ENCODE data around the gene ACTL9. TPM values are rescaled to one million over a fixed set of nuclear protein-coding genes. Genes with fewer than 3 reads are reported as not detected.

The ACTL9 gene
- total and polyA plus RNA-seq, 2 donors (not counting 3 experiments of a cell fraction or from before 2014, with no cell fraction given), result not detected

GRCh38 chr19:8654591-8655339 lies 43.8 kb downstream of the ACTL9 start:
- no peak overlapping the region for H3K27ac ChIP-seq (ENCODE audit: insufficient read depth, low read depth, low read length)
- no peaks in the 10 kb centered on the region for H3K4me1 ChIP-seq (ENCODE audit: control insufficient read depth, extremely low read depth, insufficient read depth, low read length)
- H4K20me1 ChIP-seq (replicated peaks; ENCODE audit: control insufficient read depth, extremely low read depth, insufficient read depth, low read length), result no peaks in the 10 kb centered on the region
- FAIRE-seq (peak; percentile 37), DNase-seq (ENCODE audit: low read depth, low spot score) (peak; percentile 35)
- CTCF ChIA-PET, result interaction anchor here (0.7 to 1.6 kb wide), 17 partner anchors 10 to 551 kb away, joined by 3 to 16 read pairs (median 4); no protein-coding TSS in a partner anchor
- TF ChIP-seq, protein P1, sequence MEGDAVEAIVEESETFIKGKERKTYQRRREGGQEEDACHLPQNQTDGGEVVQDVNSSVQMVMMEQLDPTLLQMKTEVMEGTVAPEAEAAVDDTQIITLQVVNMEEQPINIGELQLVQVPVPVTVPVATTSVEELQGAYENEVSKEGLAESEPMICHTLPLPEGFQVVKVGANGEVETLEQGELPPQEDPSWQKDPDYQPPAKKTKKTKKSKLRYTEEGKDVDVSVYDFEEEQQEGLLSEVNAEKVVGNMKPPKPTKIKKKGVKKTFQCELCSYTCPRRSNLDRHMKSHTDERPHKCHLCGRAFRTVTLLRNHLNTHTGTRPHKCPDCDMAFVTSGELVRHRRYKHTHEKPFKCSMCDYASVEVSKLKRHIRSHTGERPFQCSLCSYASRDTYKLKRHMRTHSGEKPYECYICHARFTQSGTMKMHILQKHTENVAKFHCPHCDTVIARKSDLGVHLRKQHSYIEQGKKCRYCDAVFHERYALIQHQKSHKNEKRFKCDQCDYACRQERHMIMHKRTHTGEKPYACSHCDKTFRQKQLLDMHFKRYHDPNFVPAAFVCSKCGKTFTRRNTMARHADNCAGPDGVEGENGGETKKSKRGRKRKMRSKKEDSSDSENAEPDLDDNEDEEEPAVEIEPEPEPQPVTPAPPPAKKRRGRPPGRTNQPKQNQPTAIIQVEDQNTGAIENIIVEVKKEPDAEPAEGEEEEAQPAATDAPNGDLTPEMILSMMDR (IDR thresholded peaks at IDR 0.05; ENCODE audit: extremely low read depth in 1 of 2, insufficient read depth in 1 of 2, low read depth in 1 of 2, low read length in 2 of 2), result peak; percentile 87 to 89
- TF ChIP-seq FOS (IDR thresholded peaks at IDR 0.05; ENCODE audit: borderline replicate concordance, insufficient read depth, low read length), result no peak
- no peak for TF ChIP-seq POLR2AphosphoS5 (IDR thresholded peaks at IDR 0.05; ENCODE audit: insufficient read depth, low read depth, low read length)
- TF ChIP-seq POLR2A (IDR thresholded peaks at IDR 0.05; ENCODE audit: low read depth, low read length), result no peak
- TF ChIP-seq MYC (IDR thresholded peaks at IDR 0.05; ENCODE audit: low read depth, low read length), result no peak
- TF ChIP-seq EZH2 (IDR thresholded peaks at IDR 0.05; ENCODE audit: borderline replicate concordance, low read depth, low read length, severe bottlenecking), result no peak
- no peaks in the 10 kb centered on the region for H3K27me3 ChIP-seq (ENCODE audit: control insufficient read depth in 2 of 2, insufficient read depth in 2 of 2, low read length in 2 of 2)
- H3K9me1 ChIP-seq (replicated peaks; ENCODE audit: control insufficient read depth, extremely low read depth, insufficient read depth, low read length), result no peaks in the 10 kb centered on the region
- H3K36me3 ChIP-seq (ENCODE audit: control insufficient read depth in 2 of 2, extremely low read depth in 1 of 2, insufficient read depth in 2 of 2, low read length in 2 of 2), result no peaks in the 10 kb centered on the region
- intact Hi-C loops (cut with micrococcal nuclease) (loop anchor here (1.0 kb wide), 3 partner anchors 40 to 426 kb away; no protein-coding TSS in a partner anchor), dilution Hi-C loops (cut with MboI; ENCODE audit: extremely low pct_ligation_motif_present, low sequenced_read_pairs) (no loop called here)
- H3K9ac ChIP-seq (replicated peaks; ENCODE audit: extremely low read depth, insufficient read depth, low read length), result no peak overlapping the region
- no peaks in the 10 kb centered on the region for H3K9me3 ChIP-seq (replicated peaks; ENCODE audit: control insufficient read depth, insufficient read depth, low read length)
- no peaks in the 10 kb centered on the region for H3K79me2 ChIP-seq (ENCODE audit: control insufficient read depth, insufficient read depth, low read length)
- BruUV-seq (replicated peaks), result no TSS peak
- H2AFZ ChIP-seq (ENCODE audit: low read depth, low read length), result peak overlapping the region; percentile 25
- H3K4me2 ChIP-seq (ENCODE audit: insufficient read depth, low read length), result no peak overlapping the region
- H3K4me3 ChIP-seq (replicated peaks in 1 of 3; ENCODE audit: insufficient read depth in 1 of 3, low read depth in 1 of 3, low read length in 3 of 3), result no peak overlapping the region
- POLR2A ChIA-PET, result no interaction called here
